Measurements from ENCODE around the gene SLC29A3. TPM values are rescaled to one million over a fixed set of nuclear protein-coding genes. Genes with fewer than 3 reads are reported as not detected.
"Not testable (repeated sequence)": the region's sequence is repeated elsewhere in the genome, so short reads cannot be mapped to it uniquely, and the experiment has no call there.

SLC29A3 gene
- polyA plus RNA-seq (2012; ENCODE audit: low read depth, missing spikeins) = 1.6 TPM

GRCh38 chr10:71319042-71319799, at the start of gene SLC29A3:
Gene SLC29A3 (plus strand): TSS chr10:71319259. CDS start chr10:71319310, 51 bp downstream.
- FAIRE-seq = peak; percentile 93
- TF ChIP-seq PAX5 (IDR thresholded peaks at IDR 0.05; ENCODE audit: insufficient read depth, low read length, severe bottlenecking) = no peak
- no peak for TF ChIP-seq SPI1 (IDR thresholded peaks at IDR 0.05; ENCODE audit: low read depth, low read length)
- no peak for TF ChIP-seq POU2F2 (IDR thresholded peaks at IDR 0.05; ENCODE audit: low read depth, low read length)
- TF ChIP-seq POLR2A (IDR thresholded peaks at IDR 0.05; ENCODE audit: low read depth, low read length) = no peak
- no peak for TF ChIP-seq POLR2AphosphoS5 (IDR thresholded peaks at IDR 0.05; ENCODE audit: low read depth, low read length)
- no peak for TF ChIP-seq TAF1 (IDR thresholded peaks at IDR 0.05; ENCODE audit: low read depth, low read length)
- DNase-seq (ENCODE audit: insufficient read length, low spot score) = peak; percentile 91

GRCh38 chr10:71269301-71270288, 49.5 kb upstream of the SLC29A3 start:
- DNase-seq (ENCODE audit: insufficient read length, low spot score) (no peak), FAIRE-seq (no peak)
- TF ChIP-seq POLR2AphosphoS5 (IDR thresholded peaks at IDR 0.05; ENCODE audit: low read depth, low read length) (no peak), POU2F2 (IDR thresholded peaks at IDR 0.05; ENCODE audit: low read depth, low read length) (no peak), POLR2A (IDR thresholded peaks at IDR 0.05; ENCODE audit: low read depth, low read length) (no peak), TAF1 (IDR thresholded peaks at IDR 0.05; ENCODE audit: low read depth, low read length) (no peak), PAX5 (IDR thresholded peaks at IDR 0.05; ENCODE audit: insufficient read depth, low read length, severe bottlenecking) (no peak), SPI1 (IDR thresholded peaks at IDR 0.05; ENCODE audit: low read depth, low read length) (no peak)

GRCh38 chr10:71270301-71271220, 48.5 kb upstream of the SLC29A3 start:
- peak; percentile 72 for DNase-seq (ENCODE audit: insufficient read length, low spot score)
- FAIRE-seq = peak; percentile 72
- TF ChIP-seq TAF1 (IDR thresholded peaks at IDR 0.05; ENCODE audit: low read depth, low read length) = no peak
- TF ChIP-seq POU2F2 (IDR thresholded peaks at IDR 0.05; ENCODE audit: low read depth, low read length) = no peak
- TF ChIP-seq PAX5 (IDR thresholded peaks at IDR 0.05; ENCODE audit: insufficient read depth, low read length, severe bottlenecking) = no peak
- TF ChIP-seq POLR2AphosphoS5 (IDR thresholded peaks at IDR 0.05; ENCODE audit: low read depth, low read length) = no peak
- TF ChIP-seq SPI1 (IDR thresholded peaks at IDR 0.05; ENCODE audit: low read depth, low read length) = no peak
- TF ChIP-seq POLR2A (IDR thresholded peaks at IDR 0.05; ENCODE audit: low read depth, low read length) = no peak

GRCh38 chr10:71271662-71272055, 47.4 kb upstream of the SLC29A3 start:
- FAIRE-seq = no peak
- no peak for TF ChIP-seq TAF1 (IDR thresholded peaks at IDR 0.05; ENCODE audit: low read depth, low read length)
- TF ChIP-seq SPI1 (IDR thresholded peaks at IDR 0.05; ENCODE audit: low read depth, low read length) = no peak
- TF ChIP-seq POU2F2 (IDR thresholded peaks at IDR 0.05; ENCODE audit: low read depth, low read length) = no peak
- no peak for TF ChIP-seq PAX5 (IDR thresholded peaks at IDR 0.05; ENCODE audit: insufficient read depth, low read length, severe bottlenecking)
- no peak for TF ChIP-seq POLR2A (IDR thresholded peaks at IDR 0.05; ENCODE audit: low read depth, low read length)
- no peak for TF ChIP-seq POLR2AphosphoS5 (IDR thresholded peaks at IDR 0.05; ENCODE audit: low read depth, low read length)
- no peak for DNase-seq (ENCODE audit: insufficient read length, low spot score)

- DNase-seq (ENCODE audit: insufficient read length, low spot score) (no peak), FAIRE-seq (no peak)
These were observed 46.8 kb upstream of the SLC29A3 start for GRCh38 chr10:71272056-71272771.

GRCh38 chr10:71272974-71273373, 46.1 kb upstream of the SLC29A3 start:
- FAIRE-seq; DNase-seq (ENCODE audit: insufficient read length, low spot score): not testable (repeated sequence)

More at GRCh38 chr10:71272056-71272771, 46.8 kb upstream of the SLC29A3 start:
- no peak for TF ChIP-seq PAX5 (IDR thresholded peaks at IDR 0.05; ENCODE audit: insufficient read depth, low read length, severe bottlenecking)
- no peak for TF ChIP-seq TAF1 (IDR thresholded peaks at IDR 0.05; ENCODE audit: low read depth, low read length)
- no peak for TF ChIP-seq POLR2AphosphoS5 (IDR thresholded peaks at IDR 0.05; ENCODE audit: low read depth, low read length)
- TF ChIP-seq POLR2A (IDR thresholded peaks at IDR 0.05; ENCODE audit: low read depth, low read length) = no peak
- no peak for TF ChIP-seq POU2F2 (IDR thresholded peaks at IDR 0.05; ENCODE audit: low read depth, low read length)
- TF ChIP-seq SPI1 (IDR thresholded peaks at IDR 0.05; ENCODE audit: low read depth, low read length) = no peak

GRCh38 chr10:71273506-71273905, 45.6 kb upstream of the SLC29A3 start:
- FAIRE-seq (no peak), DNase-seq (ENCODE audit: insufficient read length, low spot score) (no peak)
- no peak for TF ChIP-seq POLR2AphosphoS5 (IDR thresholded peaks at IDR 0.05; ENCODE audit: low read depth, low read length)
- no peak for TF ChIP-seq SPI1 (IDR thresholded peaks at IDR 0.05; ENCODE audit: low read depth, low read length)
- TF ChIP-seq POU2F2 (IDR thresholded peaks at IDR 0.05; ENCODE audit: low read depth, low read length) = no peak
- no peak for TF ChIP-seq PAX5 (IDR thresholded peaks at IDR 0.05; ENCODE audit: insufficient read depth, low read length, severe bottlenecking)
- no peak for TF ChIP-seq TAF1 (IDR thresholded peaks at IDR 0.05; ENCODE audit: low read depth, low read length)
- TF ChIP-seq POLR2A (IDR thresholded peaks at IDR 0.05; ENCODE audit: low read depth, low read length) = no peak

All from GM12891 (cell line).